ENCODE measurements around the gene ABCC8. TPM values are rescaled to one million over a fixed set of nuclear protein-coding genes. Genes with fewer than 3 reads are reported as not detected.

Gene ABCC8
- total and polyA plus RNA-seq, 2 of the 8 experiments (the other 6 are each of a cell fraction or from before 2014, with no cell fraction given): 3.7 to 4.9 TPM

GRCh38 chr11:17423533-17424310 is 52.9 kb downstream of the ABCC8 start:
- POLR2A ChIA-PET (ENCODE audit: partially characterized antibody): no interaction called here

More at GRCh38 chr11:17423533-17424310, 52.9 kb downstream of the ABCC8 start:
- Histone ChIP-seq H3K4ac (replicated peaks; ENCODE audit: insufficient read length, low read depth, low read length) (no peak overlapping the region), H3K79me2 (ENCODE audit: control insufficient read depth in 1 of 2, insufficient read depth in 2 of 2, low read length in 2 of 2) (no peaks in the 10 kb centered on the region), H2AFZ (ENCODE audit: low read length) (no peak overlapping the region), H3K4me3 (ENCODE audit: extremely low read depth in 1 of 4, insufficient read depth in 2 of 4, low read depth in 3 of 4, low read length in 4 of 4) (no peak overlapping the region), H3K4me2 (ENCODE audit: insufficient read depth in 1 of 2, low read depth in 2 of 2, low read length in 2 of 2) (no peak overlapping the region), H2BK20ac (ENCODE audit: low read length) (no peak overlapping the region), H3K79me1 (ENCODE audit: low read depth, low read length) (no peaks in the 10 kb centered on the region), H4K20me1 (replicated peaks in 1 of 2; ENCODE audit: control insufficient read depth in 1 of 2, insufficient read depth in 2 of 2, low read length in 2 of 2) (peaks cover 0 to 1% of the 10 kb centered on the region in 2 experiments), H3K27ac (ENCODE audit: low read depth, low read length) (no peak overlapping the region), H3K36me3 (ENCODE audit: control insufficient read depth in 2 of 4, insufficient read depth in 4 of 4, low read length in 3 of 4) (no peaks in the 10 kb centered on the region), H3K14ac (ENCODE audit: insufficient read length) (no peak overlapping the region), H4K91ac (replicated peaks; ENCODE audit: insufficient read length, low read length) (no peak overlapping the region), H3K4me1 (replicated peaks in 1 of 4; ENCODE audit: control insufficient read depth in 3 of 4, insufficient read depth in 4 of 4, low read length in 3 of 4) (peaks cover 0 to 5% (median 2%) of the 10 kb centered on the region in 4 experiments; a peak in 2 of 7 replicates), H2AK5ac (ENCODE audit: low read depth, low read length) (no peak overlapping the region), H3K9ac (replicated peaks in 1 of 4; ENCODE audit: extremely low read depth in 1 of 4, low read depth in 3 of 4, low read length in 3 of 4) (no peak overlapping the region), H2BK120ac (replicated peaks; ENCODE audit: low read depth, low read length) (no peak overlapping the region), H4K5ac (ENCODE audit: insufficient read length, low read depth, low read length) (no peak overlapping the region), H4K8ac (ENCODE audit: extremely low read depth, insufficient read depth, low read length) (no peak overlapping the region), H2BK15ac (ENCODE audit: low read length) (no peak overlapping the region), H3K56ac (replicated peaks; ENCODE audit: insufficient read length, low read depth, low read length) (no peak overlapping the region), H3K18ac (ENCODE audit: extremely low read depth, low read length) (no peak overlapping the region), H3K9me3 (ENCODE audit: insufficient read depth in 2 of 2, low read depth in 1 of 2, low read length in 1 of 2) (no peaks in the 10 kb centered on the region), H3K23me2 (ENCODE audit: low read depth, low read length) (no peaks in the 10 kb centered on the region), H3K27me3 (replicated peaks in 1 of 4; ENCODE audit: control insufficient read depth in 3 of 4, extremely low read depth in 1 of 4, insufficient read depth in 3 of 4, low read length in 3 of 4) (no peaks in the 10 kb centered on the region), H2BK12ac (ENCODE audit: low read depth, low read length) (no peak overlapping the region), H3K23ac (ENCODE audit: insufficient read length) (no peak overlapping the region), H2BK5ac (ENCODE audit: low read depth, low read length) (no peak overlapping the region)
- FAIRE-seq (no peak), DNase-seq (ENCODE audit: low read depth in 1 of 2, low spot score in 2 of 2) (no peak)
- CTCF ChIA-PET (ENCODE audit: partially characterized antibody): interaction anchor here (1.1 to 3.4 kb wide), 5 partner anchors 9 to 124 kb away, joined by 3 to 19 read pairs (median 4); no protein-coding TSS in a partner anchor
- WGBS, 2 experiments (ENCODE audit: extremely low coverage in 1 of 2, insufficient coverage in 1 of 2, insufficient read length in 1 of 2, insufficient replicate concordance in 2 of 2, low coverage in 1 of 2, low lambda C conversion rate in 2 of 2, missing lambda C conversion rate in 1 of 2): 91% methylated on average over 11 of the region's 11 CpGs; no CpG with 5 or more reads in 1 of the 2 experiments
- TF ChIP-seq PHF8 (conservative IDR thresholded peaks at IDR 0.05; ENCODE audit: low read depth, low read length) (no peak), CHD1 (IDR thresholded peaks at IDR 0.05; ENCODE audit: low read depth, low read length) (no peak), GABPA (IDR thresholded peaks at IDR 0.05; ENCODE audit: borderline replicate concordance, insufficient read depth, low read length) (no peak), BRCA1 (IDR thresholded peaks at IDR 0.05; ENCODE audit: low read depth, low read length) (no peak), SAP30 (IDR thresholded peaks at IDR 0.05; ENCODE audit: insufficient read depth, insufficient replicate concordance, low read length) (no peak), SRF (IDR thresholded peaks at IDR 0.05; ENCODE audit: low read depth, low read length) (no peak), KDM4A (IDR thresholded peaks at IDR 0.05; ENCODE audit: low read depth, low read length, severe bottlenecking) (no peak)
